ENCODE results near the gene RAB20.
"Not testable (repeated sequence)": the region's sequence is repeated elsewhere in the genome, so short reads cannot be mapped to it uniquely, and the experiment has no call there.

Gene RAB20

DNA sequence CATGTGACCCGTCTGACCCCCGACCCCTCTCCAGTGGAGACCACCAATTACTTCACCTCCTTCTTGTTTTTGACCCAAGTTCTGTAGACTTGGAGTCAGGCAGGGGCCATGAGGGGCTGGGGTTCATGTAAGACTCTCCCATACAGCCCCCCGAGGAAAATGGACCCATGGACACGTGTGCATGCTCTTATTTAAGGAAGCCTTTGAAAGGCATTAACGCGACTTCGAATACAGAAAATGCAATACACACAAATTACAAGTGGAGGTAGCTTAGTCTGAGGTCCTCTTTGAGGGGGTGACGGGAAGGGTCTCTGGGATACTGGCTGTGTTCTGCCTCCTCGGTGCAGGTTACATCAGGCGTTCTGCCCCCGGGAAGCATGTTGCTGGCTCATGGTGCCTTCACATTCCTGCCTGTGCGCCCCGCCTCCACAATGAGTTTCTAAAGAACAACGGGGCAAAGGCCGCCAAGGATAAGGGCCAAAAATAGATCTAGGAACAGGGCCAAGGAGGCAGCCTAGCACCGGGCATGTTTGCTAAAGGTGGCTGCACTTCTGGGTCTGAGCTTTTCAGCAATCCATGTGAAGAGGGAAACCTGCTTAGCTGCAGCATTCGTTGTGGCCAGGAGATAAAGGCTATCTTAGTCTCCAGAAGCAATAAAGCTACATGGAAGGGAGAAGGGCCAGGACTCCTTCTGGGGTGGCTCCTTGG lies 54.5 kb downstream of the RAB20 start:
- DNase-seq: no peak

DNA sequence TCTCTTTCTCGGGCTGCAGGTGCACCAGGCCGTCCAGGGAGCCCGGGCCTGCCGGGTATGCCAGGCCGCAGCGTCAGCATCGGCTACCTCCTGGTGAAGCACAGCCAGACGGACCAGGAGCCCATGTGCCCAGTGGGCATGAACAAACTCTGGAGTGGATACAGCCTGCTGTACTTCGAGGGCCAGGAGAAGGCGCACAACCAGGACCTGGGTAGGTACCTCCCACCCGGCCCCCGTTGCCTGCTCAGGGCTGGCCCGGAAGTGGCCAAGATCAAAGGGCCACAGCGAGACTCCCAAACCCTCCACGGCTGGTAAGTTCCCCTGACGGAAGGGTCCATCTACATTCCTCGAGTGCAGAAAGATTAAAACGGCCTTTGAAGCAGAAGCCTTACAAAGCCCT lies 55.1 kb downstream of the RAB20 start:
- no peak for DNase-seq

DNA sequence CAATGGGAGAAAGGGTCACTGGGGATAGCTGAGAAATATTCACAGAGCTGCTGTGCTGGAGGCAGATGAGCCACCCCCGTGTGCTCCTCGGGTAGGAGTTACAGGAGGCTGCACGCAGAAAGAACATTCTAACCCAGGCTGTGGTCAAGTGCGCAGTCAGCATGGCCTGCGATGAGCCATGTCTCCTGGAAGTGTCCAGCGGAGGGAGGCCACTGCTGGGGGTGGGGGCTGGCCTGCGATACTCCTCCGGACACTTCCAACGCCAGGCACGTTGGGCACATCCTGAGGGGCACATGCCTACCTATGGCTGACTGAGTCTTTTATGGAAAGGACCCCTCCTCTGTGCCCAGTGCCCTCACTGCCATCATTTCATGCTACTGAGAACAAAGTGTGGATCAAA lies 55.9 kb downstream of the RAB20 start:
- DNase-seq: no peak

DNA sequence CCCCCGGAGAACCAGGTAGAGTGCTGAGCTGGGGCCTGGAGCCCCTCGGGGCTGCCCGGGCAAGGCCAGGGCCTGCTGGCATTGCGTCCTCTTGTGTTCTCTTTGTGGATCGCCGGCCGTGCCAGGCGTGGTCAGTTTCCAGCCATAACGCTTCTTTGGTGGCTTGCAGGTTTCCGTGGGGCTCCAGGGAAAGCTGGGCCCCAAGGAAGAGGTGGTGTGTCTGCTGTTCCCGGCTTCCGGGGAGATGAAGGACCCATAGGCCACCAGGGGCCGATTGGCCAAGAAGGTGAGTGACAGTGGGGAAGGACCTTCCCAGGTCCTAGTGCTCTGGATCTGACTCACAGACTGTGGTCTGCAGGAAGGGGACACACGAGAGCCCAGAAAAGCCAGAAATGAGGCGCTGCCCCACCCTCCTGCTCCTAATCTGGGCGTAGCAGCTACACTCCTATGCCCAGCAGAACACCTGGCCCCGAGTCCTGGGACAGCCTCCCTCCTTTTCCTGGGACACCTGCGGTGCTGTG lies 57.5 kb downstream of the RAB20 start:
- no peak for DNase-seq

DNA sequence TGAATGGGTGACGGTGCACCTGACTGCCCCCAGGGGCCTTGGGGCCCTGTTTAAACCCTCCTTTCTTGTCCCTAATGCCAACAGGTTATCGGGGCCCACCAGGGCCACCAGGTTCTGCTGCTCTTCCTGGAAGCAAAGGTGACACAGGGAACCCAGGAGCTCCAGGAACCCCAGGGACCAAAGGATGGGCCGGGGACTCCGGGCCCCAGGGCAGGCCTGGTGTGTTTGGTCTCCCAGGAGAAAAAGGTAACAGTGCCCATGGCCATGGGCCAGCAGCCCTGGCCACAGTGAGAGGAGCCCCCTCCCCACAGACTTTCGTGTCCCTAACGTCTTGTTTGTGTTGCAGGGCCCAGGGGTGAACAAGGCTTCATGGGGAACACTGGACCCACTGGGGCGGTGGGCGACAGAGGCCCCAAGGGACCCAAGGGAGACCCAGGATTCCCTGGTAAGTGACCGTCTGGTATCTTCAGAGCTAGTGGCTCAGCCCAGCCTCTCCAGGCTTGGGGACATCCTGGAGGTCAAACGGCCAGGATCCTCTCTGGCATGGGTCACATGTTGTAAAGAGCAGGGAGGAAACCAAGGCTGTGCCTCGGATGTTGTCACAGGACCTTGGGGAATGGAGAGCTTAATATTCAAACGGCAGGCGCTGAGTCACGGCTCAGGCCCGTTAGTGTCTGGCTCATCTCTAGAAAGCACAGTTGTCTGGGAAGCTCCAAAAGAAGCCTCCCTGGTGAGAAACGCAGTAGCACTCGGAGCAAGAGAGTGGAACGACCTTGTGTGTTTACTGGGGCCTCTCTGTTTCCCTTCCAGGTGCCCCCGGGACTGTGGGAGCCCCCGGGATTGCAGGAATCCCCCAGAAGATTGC lies 58.3 kb downstream of the RAB20 start:
- DNase-seq: no peak

DNA sequence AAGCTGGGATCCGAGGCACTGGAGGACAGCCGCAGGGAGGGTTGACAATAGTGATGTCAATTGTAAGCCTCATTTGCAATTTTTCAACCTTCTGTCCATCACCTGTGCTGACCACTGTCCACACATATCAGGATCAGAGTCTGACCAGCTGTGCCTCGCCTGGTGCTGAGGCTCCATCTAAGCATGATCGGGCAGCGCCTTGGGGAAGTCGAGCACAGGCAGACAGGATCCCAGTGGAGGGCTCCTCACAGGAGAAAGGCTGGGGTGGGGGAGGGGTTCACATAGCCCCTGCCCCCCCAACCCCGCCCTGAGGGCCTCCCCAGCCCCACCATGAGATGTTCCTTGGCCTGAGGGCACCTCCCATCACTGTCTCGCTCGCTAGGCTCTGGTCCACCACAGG lies 60.3 kb downstream of the RAB20 start:
- no peak for DNase-seq

DNA sequence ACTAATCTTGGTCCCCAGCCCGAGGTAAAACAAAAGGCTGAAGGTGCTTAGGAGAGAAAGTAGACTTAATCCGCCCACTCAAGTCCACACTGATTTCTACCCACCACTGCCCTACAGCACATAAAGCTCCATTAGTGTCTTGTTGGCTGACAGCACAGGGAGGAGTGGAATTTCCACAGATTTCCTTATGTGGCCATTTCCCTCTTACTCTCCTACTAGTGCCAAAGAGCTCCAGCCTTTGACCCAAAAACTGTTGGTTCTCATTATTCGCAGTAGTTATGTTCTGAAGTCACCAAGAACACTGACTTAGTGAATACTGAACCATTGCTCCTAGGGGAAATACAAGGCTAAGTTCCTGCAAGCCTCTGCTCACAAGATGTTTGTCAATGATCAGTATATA lies 61.2 kb downstream of the RAB20 start:
- no peak for DNase-seq

DNA sequence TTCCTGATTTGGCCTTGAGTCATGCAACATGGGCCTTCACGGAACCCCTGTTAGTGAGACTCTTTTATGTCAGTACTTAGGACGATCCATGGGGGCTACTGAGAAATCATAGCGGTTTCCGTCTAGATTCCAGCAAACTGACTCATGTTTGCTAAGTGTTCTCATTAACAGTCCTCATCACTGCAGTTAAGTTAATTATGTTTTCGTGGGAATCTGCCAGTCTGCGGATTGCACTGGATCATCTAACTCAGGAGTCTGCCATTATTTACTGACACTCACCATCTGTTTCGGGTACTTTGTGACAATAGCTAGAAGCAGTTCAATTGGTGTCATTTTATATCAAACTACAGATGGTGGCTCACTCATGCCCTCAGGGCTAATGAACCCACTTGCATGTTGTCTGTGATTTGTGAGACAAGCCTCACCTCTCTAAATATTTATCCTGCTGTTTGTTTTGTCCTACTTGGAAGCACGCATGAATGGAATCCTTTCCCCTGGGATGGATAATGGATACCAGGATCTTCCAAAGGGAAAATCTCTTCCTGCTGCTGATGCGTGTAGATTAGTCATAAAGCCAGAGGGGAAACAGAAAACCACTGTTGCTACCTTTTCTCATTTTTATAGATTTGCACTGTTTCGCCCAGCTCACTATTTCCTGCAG lies 61.8 kb downstream of the RAB20 start:
- DNase-seq: no peak

DNA sequence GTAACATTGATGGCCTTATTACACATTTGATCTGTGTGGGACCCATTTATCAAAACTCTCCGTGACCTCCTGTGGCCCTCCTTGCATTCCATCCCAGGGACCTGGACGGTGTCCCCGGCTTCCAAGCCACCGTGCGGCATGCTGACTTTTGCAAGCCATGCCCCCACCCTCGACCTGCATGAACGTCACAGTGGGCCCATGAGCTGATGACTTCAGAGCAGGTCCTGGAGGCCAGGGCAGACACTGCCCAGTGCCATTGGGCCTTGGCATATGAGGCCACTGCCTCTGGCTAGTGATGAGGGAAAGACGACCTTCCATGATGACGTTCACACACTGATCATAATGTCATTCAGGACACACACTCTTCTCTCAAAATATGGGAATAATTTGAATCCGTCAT lies 62.8 kb downstream of the RAB20 start:
- no peak for DNase-seq

DNA sequence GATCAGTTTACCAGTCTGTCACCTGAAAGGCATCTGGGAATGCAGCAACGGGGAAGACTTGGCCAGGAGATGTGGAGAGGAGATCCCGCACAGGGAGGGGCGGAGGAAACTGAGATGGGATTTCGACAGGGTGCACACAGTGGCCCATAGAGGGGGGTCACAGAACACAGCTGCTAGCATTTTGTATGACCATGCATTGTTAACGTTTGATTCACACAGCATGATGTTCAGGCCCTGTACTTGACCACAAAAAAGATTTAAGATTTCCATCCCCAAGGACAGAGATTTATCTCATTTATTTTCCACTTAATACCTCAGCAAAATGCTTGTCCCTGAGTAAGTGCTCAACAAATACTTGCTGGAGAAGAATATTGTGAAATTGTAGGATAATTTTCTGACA lies 63.2 kb downstream of the RAB20 start:
- DNase-seq: no peak

DNA sequence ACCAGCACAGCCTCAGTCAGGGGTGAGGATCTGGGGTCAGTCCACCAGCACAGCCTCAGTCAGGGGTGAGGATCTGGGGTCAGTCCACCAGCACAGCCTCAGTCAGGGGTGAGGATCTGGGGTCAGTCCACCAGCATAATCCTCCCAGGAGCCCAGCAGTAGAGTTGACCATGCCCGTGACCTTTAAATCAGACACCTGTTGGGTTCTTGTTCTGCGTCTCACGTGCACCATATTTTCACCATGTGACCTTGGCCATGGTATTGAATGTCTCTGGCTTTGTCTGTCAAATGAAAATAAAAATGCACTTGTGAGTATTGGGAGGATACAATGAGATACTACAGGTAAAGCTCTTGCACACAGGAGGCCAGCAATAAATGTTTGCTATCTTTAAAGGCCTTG lies 63.6 kb downstream of the RAB20 start:
- DNase-seq: not testable (repeated sequence)

DNA sequence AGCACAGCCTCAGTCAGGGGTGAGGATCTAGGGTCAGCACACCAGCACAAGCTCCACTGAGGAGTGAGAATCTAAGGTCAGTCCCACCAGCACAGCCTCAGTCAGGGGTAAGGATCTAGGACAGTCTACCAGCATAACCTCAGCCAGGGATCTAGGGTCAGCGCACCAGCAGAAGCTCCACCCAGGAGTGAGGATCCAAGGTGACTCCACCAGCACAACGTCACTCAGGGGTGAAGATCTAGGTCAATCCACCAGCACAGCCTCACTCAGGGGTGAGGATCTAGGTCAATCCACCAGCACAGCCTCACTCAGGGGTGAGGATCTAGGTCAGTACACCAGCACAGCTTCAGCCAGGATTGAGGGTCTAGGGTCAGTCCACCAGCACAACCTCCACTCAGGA lies 64.5 kb downstream of the RAB20 start:
- DNase-seq: no peak

DNA sequence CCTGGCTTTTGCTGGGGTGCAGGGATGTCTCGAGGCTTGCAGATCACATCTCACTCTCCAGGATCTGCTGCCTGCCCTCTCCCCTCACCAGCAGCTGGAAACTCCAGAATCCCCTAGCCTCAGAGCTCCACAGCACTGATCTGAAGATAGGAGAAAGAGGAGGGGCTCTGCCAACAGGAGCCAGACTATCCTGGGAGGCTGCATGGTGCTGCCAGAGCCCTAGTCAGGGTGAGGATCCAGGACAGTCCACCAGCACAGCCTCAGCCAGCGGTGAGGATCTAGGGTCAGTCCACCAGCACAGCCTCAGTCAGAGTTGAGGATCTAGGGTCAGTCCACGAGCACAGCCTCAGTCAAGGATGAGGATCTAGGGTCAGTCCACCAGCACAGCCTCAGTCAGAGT lies 65.2 kb downstream of the RAB20 start:
- no peak for DNase-seq

DNA sequence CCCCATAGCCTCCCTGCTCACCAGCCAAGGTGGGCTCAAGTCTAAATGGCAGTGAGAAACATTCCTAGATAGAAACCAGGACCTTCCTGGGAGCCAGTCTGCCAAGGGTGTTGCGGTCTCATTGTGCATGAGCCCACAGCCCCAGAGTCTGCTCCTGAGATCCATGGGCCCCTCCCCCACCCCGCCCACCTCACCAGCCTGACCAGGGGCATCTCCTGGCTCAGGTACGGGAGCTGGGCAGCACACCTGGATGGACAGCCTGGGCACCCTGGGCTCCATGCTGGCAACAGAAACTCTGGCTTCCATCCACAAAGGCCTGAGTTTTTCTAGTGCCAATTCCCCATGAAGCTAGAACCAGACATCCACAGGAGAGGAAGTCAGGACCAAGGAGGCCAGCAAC lies 65.6 kb downstream of the RAB20 start:
- DNase-seq: no peak

DNA sequence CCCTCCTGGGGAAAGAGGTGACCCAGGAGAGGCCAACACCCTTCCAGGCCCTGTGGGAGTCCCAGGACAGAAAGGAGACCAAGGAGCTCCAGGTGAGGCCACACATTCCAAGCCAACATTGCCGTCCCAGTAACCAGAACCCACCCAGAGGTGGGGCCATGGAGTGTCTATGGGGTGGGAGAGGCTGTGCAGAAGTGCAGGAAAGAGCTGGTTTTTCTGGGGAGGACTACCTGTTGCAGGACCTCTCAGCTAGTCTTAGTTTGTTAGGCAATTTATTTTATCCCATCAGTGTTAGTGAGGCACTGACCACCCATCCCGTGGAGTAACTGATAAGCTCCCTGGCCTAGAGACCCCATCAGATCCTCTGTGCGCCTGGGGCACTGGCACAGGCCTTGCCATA lies 66.1 kb downstream of the RAB20 start:
- DNase-seq: no peak

DNA sequence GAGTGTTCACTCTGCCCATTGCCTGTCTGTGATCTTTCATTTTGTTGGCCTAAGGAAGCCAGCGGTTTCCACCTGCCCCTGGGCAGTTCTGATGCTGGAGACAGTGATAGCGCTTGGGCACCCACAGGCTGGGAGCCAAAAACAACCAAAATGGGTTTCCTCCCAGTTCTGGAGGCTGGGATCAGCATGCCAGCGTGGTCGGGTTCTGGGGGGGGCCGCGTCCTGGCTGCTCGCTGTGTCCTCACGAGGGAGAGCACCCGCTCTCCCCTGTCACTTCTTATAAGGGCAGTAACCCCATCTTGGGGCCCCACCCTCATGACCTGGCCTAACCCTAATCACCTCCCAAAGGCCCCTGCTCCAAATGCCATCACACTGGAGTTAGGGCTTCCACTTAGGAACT lies 67.9 kb downstream of the RAB20 start:
- no peak for DNase-seq

DNA sequence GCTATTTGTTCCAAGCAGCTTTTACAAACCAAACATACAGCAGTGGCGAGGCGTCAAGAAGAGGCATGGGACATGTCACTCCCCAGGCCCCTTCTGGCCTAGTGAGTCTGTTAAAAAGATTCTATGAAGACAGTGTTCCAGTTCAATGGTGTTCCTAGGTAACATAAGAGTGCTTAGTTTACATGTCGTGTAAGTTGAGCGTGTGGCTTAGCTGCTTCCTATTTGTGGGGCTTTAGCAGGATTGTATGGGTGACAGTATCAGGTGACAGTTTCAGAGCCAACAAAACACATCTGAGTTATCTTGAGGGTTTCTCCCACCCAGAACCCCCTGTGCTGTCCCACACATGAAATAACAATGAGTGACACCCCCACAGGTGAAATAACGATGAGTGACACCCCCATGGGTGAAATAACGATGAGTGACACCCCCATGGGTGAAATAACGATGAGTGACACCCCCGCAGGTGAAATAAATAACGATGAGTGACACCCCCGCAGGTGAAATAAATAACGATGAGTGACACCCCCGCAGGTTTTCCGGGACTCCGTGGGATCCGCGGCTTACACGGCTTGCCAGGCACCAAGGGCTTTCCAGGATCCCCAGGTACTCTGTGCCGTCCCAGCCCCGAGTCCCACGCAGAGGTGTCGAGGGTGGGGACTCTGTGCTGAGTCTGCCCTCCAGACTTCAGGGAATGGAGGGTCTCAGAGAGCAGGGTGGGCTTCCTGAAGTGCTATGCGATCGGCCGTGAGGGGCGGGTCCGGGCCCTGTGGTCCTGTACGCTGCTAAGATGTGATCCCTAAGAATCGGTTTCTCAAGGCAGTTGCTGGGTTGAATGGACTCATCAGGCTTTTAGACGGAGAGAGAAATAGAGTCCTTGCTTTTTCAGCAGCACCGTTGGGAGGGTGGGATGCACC lies 68.6 kb downstream of the RAB20 start:
- DNase-seq: no peak

DNA sequence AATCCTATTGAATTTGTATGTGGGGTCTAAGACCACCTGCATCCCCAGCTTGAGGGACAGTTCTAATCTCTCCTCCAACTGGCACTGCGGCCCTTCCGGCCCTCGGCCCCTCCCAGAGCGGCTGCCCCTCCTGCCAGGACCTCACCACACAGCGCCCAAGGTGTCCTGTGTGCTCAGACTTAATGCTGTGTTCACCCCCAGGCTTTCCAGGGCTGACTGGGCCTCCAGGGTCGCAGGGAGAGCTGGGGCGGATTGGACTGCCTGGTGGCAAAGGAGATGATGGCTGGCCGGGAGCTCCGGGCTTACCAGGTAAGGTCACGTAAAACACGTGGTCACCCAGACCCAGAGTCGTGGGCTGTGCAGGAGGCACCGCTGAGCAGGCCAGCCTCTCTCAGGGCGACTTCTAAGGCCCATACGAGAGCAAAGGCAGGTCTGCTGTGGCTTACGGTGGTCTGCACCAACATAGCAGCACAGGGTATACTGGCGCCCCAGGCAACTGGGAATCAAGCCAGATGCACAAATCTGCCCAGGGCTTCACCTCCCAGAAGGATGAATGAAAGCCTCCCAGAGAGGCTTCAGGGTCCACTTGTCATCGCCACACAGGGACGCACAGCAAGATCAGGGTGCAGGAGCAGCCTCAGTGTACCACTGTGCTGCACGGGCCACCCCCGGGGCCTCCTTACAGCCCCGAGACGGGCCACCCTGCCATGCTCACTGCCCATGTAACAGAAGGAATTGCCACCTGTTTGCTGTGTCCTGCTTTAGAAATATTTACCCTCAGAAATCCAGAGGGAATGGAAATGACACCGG lies 69.4 kb downstream of the RAB20 start:
- DNase-seq: no peak

DNA sequence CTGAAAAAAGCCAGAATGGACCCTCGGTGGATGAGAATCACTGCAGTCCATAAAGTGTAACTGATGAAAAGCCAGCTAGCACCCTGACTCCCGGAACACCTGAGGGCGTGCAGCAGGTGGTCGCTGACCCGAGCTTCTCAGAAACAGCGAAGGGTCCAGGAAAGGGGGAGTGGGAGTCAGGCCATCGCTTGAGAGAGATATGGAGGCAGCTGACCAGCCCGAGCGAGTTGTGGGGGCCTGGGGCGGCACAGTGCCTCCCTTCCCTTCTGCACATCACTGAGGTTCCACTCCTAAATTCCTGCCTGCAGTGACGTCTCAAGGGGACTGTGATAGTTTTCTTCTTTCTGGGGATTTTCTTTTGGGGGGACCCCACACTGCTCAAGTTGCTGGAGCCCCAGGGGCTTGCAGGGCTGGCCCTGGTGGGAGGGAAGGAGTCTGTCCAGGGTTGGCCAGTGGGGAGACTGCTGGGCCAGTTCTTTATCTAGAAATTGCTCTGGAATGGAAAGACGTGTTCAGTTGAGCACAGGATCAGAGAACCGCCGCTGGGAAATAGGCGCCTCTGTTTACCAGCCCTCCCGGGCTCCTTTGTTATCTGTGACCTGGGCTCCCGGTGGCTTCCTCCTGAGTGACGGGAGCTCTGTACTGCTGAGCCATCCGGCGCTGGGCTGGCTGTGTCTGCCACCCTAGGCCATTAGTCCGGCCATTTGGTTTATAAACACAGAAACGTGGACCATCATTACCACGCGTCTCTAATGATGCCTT lies 71.3 kb downstream of the RAB20 start:
- DNase-seq: no peak

DNA sequence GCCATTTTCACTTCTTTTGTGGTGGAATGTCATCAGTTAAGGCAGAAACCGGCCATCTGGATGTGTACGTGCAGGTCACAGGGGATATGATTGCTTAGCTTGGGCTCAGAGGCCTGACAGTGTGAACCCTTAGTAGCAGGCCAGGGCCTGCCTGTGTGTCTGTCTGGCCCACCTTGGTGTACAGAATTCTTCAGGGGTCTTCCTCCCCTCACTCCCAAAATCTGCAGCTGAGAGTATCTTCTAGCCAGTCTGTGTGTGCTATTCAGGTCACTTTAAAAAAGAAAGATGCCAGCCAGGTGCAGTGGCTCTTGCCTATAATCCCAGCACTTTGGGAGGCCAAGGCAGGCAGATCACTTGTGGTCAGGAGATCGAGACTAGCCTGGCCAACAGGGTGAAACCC lies 74.6 kb downstream of the RAB20 start:
- DNase-seq: not testable (repeated sequence)

Measured in right hindlimb (tissue), 1 donor.